SK-N-MC (cell line): ENCODE results near the gene TXNL4A.

Experiments used
- EZH2 ChIP-seq: fragments of 200-600 bp; sonication (generic); IDR thresholded peaks from one replicate; pipeline ENCODE4 v1.6.1; 2017; ENCODE audit warnings: antibody characterized with exemption
- FOXP2 ChIP-seq: optimal IDR thresholded peaks from 2 replicates; pipeline ENCODE3; 2011; ENCODE audit warnings: mild to moderate bottlenecking, moderate library complexity; ENCODE audit not compliant: insufficient read depth; ENCODE audit errors: extremely low read length, control extremely low read depth
- POLR2AphosphoS5 ChIP-seq: IDR thresholded peaks from 2 replicates; pipeline ENCODE4 v1.6.1; 2012; ENCODE audit warnings: mild to moderate bottlenecking, low read depth, low read length, borderline replicate concordance

DNA sequence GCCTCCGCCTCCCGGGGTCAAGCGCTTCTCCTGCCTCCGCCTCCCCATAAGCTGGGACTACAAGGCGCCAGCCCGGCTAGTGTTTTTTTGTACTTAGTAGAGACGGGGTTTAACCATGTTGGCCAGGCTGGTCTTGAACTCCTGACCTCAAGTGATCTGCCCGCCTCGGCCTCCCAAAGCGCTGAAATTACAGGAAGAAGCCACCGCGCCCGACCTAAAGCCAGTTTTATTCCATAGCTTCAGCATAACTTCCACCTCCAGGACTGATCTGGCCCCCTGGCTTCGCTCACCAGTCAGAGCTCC, 783 bp upstream of the TXNL4A start:
- TF ChIP-seq POLR2AphosphoS5, result no peak
- TF ChIP-seq EZH2, result no peak
- TF ChIP-seq FOXP2, result no peak
